ENCODE data around the gene RFC1. TPM values are rescaled to one million over a fixed set of nuclear protein-coding genes. Genes with fewer than 3 reads are reported as not detected.
"Not testable (repeated sequence)": the region's sequence is repeated elsewhere in the genome, so short reads cannot be mapped to it uniquely, and the experiment has no call there.

Gene RFC1
- total RNA-seq, 4 donors from 2014 or later = 54.7 to 166 (median 77.6) TPM

DNA sequence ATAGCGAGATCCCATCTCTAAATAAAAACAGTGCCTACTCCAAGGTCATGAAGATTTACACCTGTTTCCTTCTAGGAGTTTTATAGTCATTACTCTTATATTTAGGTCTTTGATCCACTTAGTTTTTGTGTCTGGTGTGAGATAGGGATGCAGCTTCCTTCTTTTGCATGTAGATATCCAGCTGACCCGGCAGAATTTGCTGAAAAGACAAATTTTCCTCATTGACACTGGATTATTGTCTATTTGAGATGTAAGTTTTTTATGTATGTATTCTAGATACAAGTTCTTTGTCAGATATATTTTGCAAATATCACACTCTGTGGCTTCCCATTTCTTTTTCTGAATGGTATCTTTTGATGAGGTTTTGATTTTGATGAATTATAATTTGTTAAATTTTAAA, 85.4 kb downstream of the RFC1 start:
- no peak for DNase-seq
- Histone ChIP-seq H3K4me1 (no peaks in the 10 kb centered on the region), H3K36me3 (no peaks in the 10 kb centered on the region), H3K9me3 (no peaks in the 10 kb centered on the region), H3K4me3 (no peak overlapping the region), H3K27ac (no peak overlapping the region), H3K27me3 (no peaks in the 10 kb centered on the region)
- no peak for TF ChIP-seq POLR2A (IDR thresholded peaks at IDR 0.05)
- TF ChIP-seq, protein P1, sequence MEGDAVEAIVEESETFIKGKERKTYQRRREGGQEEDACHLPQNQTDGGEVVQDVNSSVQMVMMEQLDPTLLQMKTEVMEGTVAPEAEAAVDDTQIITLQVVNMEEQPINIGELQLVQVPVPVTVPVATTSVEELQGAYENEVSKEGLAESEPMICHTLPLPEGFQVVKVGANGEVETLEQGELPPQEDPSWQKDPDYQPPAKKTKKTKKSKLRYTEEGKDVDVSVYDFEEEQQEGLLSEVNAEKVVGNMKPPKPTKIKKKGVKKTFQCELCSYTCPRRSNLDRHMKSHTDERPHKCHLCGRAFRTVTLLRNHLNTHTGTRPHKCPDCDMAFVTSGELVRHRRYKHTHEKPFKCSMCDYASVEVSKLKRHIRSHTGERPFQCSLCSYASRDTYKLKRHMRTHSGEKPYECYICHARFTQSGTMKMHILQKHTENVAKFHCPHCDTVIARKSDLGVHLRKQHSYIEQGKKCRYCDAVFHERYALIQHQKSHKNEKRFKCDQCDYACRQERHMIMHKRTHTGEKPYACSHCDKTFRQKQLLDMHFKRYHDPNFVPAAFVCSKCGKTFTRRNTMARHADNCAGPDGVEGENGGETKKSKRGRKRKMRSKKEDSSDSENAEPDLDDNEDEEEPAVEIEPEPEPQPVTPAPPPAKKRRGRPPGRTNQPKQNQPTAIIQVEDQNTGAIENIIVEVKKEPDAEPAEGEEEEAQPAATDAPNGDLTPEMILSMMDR (IDR thresholded peaks at IDR 0.05) = no peak
- intact Hi-C loops (cut with DNase I; ENCODE audit: low total_unique reads) = no loop called here

DNA sequence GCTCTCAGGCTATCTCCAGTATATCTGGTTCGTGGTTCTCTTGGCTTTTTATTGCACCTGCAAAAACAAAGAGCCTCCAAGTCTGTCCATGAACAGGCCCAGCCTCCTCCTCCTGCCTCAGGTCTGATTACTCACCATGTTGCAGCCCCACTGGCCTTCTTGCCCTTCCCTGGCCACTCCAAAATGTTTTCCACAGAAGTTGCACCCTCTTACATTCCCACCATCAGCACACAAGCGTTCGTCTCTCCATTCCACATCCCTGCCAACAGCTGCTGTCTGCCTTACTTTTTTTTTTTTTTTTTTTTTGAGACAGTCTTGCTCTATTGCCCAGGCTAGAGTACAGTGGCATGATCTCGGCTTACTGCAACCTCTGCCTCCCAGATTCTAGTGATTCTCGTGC, 86.7 kb downstream of the RFC1 start:
- no peaks in the 10 kb centered on the region for H3K27me3 ChIP-seq
- H3K36me3 ChIP-seq = no peaks in the 10 kb centered on the region
- no peak for DNase-seq
- H3K27ac ChIP-seq = no peak overlapping the region
- intact Hi-C loops (cut with DNase I; ENCODE audit: low total_unique reads) = no loop called here
- no peak for TF ChIP-seq POLR2A (IDR thresholded peaks at IDR 0.05)
- no peaks in the 10 kb centered on the region for H3K9me3 ChIP-seq
- no peak overlapping the region for H3K4me3 ChIP-seq
- no peaks in the 10 kb centered on the region for H3K4me1 ChIP-seq

DNA sequence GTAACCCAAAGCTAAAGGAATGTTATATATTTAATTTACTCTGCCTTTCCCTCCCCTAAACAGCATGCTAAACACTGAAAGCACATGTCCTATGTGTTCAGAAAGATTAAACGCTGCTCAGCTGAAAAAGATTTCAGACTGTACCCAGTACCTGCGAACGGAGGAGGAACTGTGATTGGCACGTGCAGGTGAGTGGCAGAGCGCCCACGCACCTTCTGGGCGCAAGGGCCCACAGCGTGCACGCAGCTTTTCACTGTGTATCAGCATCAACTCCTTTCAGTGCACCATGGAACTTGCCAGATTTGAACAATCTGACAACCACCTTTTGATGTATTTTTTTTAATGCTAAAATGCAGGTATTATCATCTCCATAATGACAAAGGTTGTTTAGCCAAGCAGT, 87.7 kb downstream of the RFC1 start:
- Histone ChIP-seq H3K27me3 (no peaks in the 10 kb centered on the region), H3K9me3 (no peaks in the 10 kb centered on the region), H3K36me3 (no peaks in the 10 kb centered on the region), H3K4me1 (no peaks in the 10 kb centered on the region), H3K4me3 (no peak overlapping the region), H3K27ac (no peak overlapping the region)
- intact Hi-C loops (cut with DNase I; ENCODE audit: low total_unique reads) = no loop called here
- TF ChIP-seq, protein P1 (IDR thresholded peaks at IDR 0.05) = no peak
- no peak for TF ChIP-seq POLR2A (IDR thresholded peaks at IDR 0.05)
- no peak for DNase-seq

DNA sequence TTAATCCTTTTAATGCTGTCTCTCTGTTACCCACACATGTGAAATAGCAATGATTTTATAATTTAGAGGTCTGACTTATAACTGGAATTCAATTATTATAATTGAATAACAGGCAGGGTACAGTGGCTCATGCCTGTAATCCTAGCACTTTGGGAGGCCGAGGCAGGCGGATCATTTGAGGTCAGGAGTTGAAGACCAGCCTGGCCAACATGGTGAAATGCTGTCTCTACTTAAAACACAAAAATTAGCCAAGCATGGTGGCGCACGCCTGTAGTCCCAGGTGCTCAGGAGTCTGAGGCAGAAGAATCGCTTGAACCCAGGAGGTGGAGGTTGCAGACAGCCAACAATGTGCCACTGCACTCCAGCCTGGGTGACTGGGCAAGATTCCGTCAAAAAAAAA, 88.5 kb downstream of the RFC1 start:
- H3K36me3 ChIP-seq; H3K27me3 ChIP-seq; DNase-seq; H3K4me1 ChIP-seq; H3K4me3 ChIP-seq; H3K27ac ChIP-seq; intact Hi-C loops (cut with DNase I; ENCODE audit: low total_unique reads); H3K9me3 ChIP-seq: not testable (repeated sequence)

DNA sequence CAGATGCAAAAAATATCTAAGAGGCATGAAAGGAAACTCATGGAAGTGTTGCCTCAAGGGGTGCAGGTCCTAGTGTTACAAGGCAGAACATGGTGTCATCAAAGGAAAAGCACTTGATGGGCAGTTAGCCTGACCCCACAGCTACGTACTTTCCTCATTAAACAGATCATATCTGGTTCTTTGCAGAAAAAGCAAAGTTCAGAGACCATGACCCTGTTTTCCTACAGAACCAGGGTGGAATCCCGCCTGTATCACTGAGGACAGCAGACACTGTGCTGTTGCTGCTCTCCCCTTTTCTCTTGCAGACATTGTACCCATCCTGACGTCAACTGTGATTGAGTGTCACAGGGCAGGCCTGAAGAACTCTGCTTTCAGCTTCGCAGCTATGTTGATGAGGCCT, 91.7 kb downstream of the RFC1 start:
- Histone ChIP-seq H3K36me3 (no peaks in the 10 kb centered on the region), H3K4me1 (no peaks in the 10 kb centered on the region), H3K27me3 (no peaks in the 10 kb centered on the region), H3K4me3 (no peak overlapping the region), H3K27ac (no peak overlapping the region), H3K9me3 (no peaks in the 10 kb centered on the region)
- intact Hi-C loops (cut with DNase I; ENCODE audit: low total_unique reads) = no loop called here
- TF ChIP-seq POLR2A (IDR thresholded peaks at IDR 0.05) = no peak
- TF ChIP-seq, protein P1 (IDR thresholded peaks at IDR 0.05) = no peak
- DNase-seq = no peak

DNA sequence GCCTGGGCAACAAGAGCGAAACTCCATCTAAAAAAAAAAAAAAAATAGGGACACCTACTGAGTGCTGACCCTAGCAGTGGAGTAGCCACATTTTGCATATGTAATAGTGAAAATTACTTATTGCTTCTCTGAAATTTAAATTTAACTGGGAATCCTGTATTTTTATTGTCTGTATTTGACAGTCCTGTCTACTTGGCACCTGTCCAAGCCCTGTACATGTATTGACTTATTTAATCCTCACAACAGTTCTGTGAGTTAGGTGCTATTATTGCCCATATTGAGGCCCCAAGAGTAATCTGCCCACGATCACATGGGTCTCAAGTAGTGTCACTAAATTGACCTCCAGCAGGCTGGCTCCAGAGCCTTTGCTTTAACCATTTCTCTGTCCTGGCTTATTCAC, 102.3 kb downstream of the RFC1 start:
- intact Hi-C loops (cut with DNase I; ENCODE audit: low total_unique reads) = no loop called here
- H3K4me1 ChIP-seq = no peaks in the 10 kb centered on the region
- TF ChIP-seq, protein P1 (IDR thresholded peaks at IDR 0.05) = no peak
- TF ChIP-seq POLR2A (IDR thresholded peaks at IDR 0.05) = no peak
- H3K27ac ChIP-seq = no peak overlapping the region
- no peak for DNase-seq
- H3K9me3 ChIP-seq = no peaks in the 10 kb centered on the region
- no peaks in the 10 kb centered on the region for H3K27me3 ChIP-seq
- no peaks in the 10 kb centered on the region for H3K36me3 ChIP-seq
- no peak overlapping the region for H3K4me3 ChIP-seq

Measured in uterus (tissue), 4 donors.